NCI-H2196 (cell line): ENCODE measurements around the gene OTUD1.

ENCODE experiments used
- DNase-seq: peaks from one replicate; lab custom pipeline; 2025; ENCODE audit not compliant: unreplicated experiment; lab: John Stamatoyannopoulos, UW

The OTUD1 gene

GRCh38 chr10:23421397-23421796 lies 17.5 kb upstream of the OTUD1 start:
- DNase-seq = no peak

GRCh38 chr10:23422003-23422411 lies 16.9 kb upstream of the OTUD1 start:
- DNase-seq = no peak

DNA sequence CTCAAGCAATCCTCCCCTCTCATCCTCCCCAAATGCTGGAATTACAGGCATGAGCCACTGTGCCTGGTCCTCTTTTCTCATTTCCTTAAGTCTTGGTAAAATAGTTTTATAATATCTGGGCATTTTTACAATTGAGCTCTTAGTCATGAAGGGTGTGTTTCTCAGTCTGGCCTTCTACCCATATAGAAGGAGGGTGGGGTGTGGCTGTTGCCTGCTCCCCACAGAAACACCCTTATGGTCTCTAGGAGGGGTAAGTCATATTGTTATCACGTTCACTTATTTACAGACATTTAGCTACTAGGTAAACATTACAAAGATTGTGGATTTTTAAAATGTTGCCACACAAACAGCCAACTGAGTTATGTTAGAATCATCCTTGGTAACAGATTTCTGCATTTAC lies 6.7 kb upstream of the OTUD1 start:
- DNase-seq = no peak

GRCh38 chr10:23432639-23433038 lies 6.2 kb upstream of the OTUD1 start:
- no peak for DNase-seq

GRCh38 chr10:23433701-23434100 lies 5.2 kb upstream of the OTUD1 start:
- DNase-seq = no peak

GRCh38 chr10:23435378-23435777 lies 3.5 kb upstream of the OTUD1 start:
- DNase-seq = no peak

DNA sequence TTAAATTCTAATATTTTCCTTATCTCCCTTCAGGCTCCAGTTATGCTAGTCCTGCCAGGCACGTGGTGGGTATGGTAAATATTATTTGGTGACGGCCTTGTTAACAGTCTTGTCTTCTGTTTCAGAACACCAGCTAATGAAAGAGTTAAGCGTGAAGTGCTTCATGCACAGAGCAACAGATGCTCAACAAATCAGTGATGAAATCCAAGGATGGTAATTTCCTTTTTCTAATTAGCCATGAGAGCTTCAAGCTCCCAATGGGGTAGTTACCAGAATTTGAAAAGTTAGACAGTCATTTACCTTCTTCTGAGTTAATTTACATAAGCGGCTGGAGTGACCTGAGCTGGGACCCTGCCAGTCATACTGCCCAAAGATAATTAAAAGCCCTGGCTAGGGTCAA lies 1.9 kb upstream of the OTUD1 start:
- DNase-seq = no peak

- no peak for DNase-seq
Observed at GRCh38 chr10:23437963-23438546, 820 bp upstream of the OTUD1 start.

DNA sequence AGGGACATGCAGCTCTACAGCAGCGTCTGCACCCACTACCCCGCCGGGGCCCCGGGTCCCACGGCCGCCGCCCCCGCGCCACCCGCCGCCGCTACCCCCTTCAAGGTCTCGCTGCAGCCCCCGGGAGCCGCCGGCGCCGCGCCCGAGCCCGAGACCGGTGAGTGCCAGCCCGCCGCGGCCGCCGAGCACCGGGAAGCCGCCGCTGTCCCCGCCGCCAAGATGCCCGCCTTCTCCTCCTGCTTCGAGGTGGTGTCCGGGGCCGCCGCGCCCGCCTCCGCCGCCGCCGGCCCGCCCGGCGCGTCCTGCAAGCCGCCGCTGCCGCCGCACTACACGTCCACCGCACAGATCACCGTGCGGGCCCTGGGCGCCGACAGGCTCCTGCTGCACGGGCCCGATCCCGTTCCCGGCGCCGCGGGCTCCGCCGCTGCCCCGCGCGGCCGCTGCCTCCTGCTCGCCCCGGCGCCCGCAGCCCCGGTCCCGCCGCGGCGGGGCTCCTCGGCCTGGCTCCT lies 631 bp downstream of the OTUD1 start:
- DNase-seq = no peak

DNA sequence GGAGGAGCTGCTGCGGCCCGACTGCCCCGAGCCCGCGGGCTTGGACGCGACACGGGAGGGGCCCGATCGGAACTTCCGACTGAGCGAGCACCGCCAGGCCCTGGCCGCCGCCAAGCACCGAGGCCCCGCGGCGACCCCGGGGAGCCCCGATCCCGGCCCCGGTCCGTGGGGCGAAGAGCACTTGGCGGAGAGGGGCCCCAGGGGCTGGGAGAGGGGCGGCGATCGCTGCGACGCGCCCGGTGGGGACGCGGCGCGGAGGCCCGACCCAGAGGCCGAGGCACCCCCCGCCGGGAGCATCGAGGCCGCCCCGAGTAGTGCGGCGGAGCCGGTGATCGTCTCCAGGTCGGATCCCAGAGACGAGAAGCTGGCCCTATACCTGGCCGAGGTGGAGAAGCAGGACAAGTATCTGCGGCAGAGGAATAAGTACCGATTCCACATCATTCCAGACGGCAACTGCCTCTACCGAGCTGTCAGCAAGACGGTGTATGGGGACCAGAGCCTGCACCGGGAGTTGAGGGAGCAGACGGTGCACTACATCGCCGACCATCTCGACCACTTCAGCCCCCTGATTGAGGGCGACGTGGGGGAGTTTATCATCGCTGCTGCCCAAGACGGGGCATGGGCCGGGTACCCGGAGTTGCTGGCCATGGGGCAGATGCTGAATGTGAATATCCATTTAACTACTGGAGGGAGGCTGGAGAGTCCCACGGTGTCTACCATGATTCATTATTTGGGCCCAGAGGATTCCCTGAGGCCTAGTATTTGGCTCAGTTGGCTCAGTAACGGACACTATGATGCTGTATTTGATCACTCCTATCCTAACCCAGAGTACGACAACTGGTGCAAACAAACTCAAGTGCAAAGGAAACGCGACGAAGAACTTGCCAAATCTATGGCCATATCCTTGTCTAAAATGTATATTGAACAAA lies 1.4 kb downstream of the OTUD1 start:
- no peak for DNase-seq

- DNase-seq = no peak
Observed at GRCh38 chr10:23441251-23441650, 2.4 kb downstream of the OTUD1 start.

GRCh38 chr10:23442936-23443335 lies 4.1 kb downstream of the OTUD1 start:
- no peak for DNase-seq

GRCh38 chr10:23445591-23445990 lies 6.7 kb downstream of the OTUD1 start:
- no peak for DNase-seq

- no peak for DNase-seq
Observed at GRCh38 chr10:23448323-23448722, 9.4 kb downstream of the OTUD1 start.

DNA sequence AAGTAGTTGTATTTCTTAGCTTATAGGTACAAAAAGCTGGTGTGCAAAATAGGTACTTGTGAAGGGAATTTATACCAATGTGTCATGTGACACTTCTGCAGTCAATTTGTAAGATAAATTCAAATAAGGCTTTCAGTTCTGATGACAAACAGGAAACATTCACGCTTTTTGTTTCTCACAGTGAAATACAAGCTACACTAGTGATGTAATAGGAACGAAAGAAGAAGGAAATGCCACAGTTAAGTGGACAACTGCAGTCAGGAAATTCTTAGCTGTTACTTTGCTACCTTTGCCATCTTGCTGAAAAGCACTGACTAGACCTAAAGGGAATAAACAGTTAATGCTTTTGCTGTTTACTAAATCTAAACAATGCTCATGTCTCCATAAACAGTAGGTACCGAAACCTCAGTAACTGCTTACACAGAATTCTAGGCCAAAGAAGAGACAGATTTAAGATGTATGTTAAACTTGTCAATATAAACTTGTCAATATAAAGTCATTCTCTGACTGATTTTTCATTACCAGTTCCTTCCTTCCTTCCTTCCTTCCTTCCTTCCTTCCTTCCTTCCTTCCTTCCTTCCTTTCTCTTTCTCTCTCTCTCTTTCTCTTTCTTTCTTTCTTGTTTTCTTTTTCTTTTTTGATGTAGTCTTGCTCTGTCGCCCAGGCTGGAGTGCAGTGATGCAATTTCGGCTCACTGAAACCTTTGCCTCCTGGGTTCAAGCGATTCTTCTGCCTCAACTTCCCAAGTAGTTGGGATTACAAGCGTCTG lies 10.1 kb downstream of the OTUD1 start:
- DNase-seq = no peak

DNA sequence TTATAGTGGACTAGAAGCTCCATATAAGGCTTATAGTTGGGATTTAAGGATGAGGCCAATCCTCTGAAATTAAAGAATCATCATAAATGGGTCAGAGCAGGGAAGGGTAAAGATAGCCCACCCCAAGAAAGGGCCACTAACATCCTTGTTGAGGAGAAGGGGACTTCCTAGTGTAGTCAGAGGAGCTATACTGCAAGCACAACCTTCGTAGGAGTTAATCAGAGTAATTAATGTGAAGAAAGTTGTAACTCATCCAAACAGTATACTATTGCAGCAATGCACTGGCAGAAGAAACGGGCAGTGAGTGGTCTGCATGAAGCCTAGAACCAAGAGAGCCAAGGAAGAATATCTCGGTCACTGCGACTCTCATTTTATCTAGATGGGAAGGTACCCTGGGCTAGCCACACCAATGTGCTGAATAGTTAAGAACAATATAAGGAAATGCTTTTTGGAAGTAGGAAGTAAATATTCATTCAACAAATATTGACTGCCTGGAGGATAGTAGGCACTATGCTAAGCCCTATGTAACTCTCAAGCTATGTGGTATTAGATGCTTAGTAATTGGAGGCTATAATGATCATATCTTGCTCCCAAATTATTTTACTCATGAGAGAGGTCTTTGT lies 13.3 kb downstream of the OTUD1 start:
- DNase-seq = no peak

GRCh38 chr10:23453465-23453864 lies 14.6 kb downstream of the OTUD1 start:
- no peak for DNase-seq

GRCh38 chr10:23457632-23458417 lies 18.9 kb downstream of the OTUD1 start:
- no peak for DNase-seq

GRCh38 chr10:23459308-23459939 lies 20.5 kb downstream of the OTUD1 start:
- no peak for DNase-seq

DNA sequence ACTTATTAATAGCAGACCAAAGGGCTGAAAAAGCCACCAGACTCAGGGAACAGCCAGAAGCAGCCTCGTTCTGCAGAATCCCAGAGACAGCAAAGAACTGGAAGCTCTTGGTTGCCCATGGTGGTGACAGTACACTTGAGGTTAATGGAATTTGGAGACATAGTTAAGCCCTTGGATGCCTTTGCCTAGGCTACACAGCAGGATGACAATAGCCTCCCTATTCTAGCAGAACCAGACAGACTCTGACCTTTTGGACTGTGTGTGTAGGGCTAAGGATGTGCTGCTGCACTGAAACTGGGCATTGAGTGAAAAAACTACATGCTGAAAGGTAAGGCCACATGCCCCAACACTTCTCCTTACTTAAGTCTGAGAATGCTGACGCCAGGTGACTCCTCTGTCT lies 22.7 kb downstream of the OTUD1 start:
- DNase-seq = no peak
